Liver (tissue), 9 donors: ENCODE data around the gene PILRB. TPM values are rescaled to one million over a fixed set of nuclear protein-coding genes. Genes with fewer than 3 reads are reported as not detected.

ENCODE experiments used
- DNase-seq: peaks from one replicate; pipeline ENCODE4 v3.0.0-alpha.2; 2017; ENCODE audit warnings: low spot score
- H3K27ac ChIP-seq, 2 donors: one replicate each; pipeline ENCODE4 v1.7.0; 2013; ENCODE audit warnings: inconsistent platforms in 2 of 2, low read length in 2 of 2, control low read depth in 1 of 2, low read depth in 1 of 2, mild to moderate bottlenecking in 1 of 2
- H3K27me3 ChIP-seq, 4 donors: one replicate each; pipeline versions ENCODE4 v1.6.1 to v1.7.0; 2013; ENCODE audit warnings: low read length in 3 of 4, inconsistent platforms in 1 of 4, mild to moderate bottlenecking in 1 of 4, moderate library complexity in 1 of 4; ENCODE audit not compliant: control insufficient read depth in 4 of 4, insufficient read depth in 4 of 4
- H3K36me3 ChIP-seq, 4 donors: one replicate each; pipeline versions ENCODE4 v1.6.1 to v1.7.0; 2013; ENCODE audit warnings: low read length in 3 of 4, mild to moderate bottlenecking in 3 of 4, low read depth in 1 of 4, moderate library complexity in 1 of 4; ENCODE audit not compliant: control insufficient read depth in 4 of 4, insufficient read depth in 3 of 4
- H3K4me1 ChIP-seq, 4 donors: one replicate each; pipeline versions ENCODE4 v1.6.1 to v1.7.0; 2013; ENCODE audit warnings: low read length in 3 of 4, mild to moderate bottlenecking in 3 of 4, moderate library complexity in 1 of 4; ENCODE audit not compliant: control insufficient read depth in 4 of 4, insufficient read depth in 4 of 4
- H3K4me3 ChIP-seq, 3 donors: one replicate each; pipeline versions ENCODE4 v1.6.1 to v1.7.0; 2013; ENCODE audit warnings: low read length in 3 of 3, control low read depth in 1 of 3, low read depth in 1 of 3, mild to moderate bottlenecking in 1 of 3
- H3K9ac ChIP-seq, 2 donors: one replicate each; pipeline ENCODE4 v1.7.0; 2013; ENCODE audit warnings: low read length in 2 of 2, mild to moderate bottlenecking in 2 of 2, moderate library complexity in 2 of 2, control low read depth in 1 of 2, low read depth in 1 of 2
- H3K9me3 ChIP-seq, 4 donors: one replicate each; pipeline versions ENCODE4 v1.6.1 to v1.7.0; 2013; ENCODE audit warnings: low read length in 3 of 4; ENCODE audit not compliant: control insufficient read depth in 4 of 4
- ATF3 ChIP-seq: IDR thresholded peaks from 2 replicates; pipeline ENCODE4 v1.6.1; 2016; ENCODE audit warnings: antibody characterized with exemption
- CTCF ChIP-seq: fragments of 150-350 bp; IDR thresholded peaks from 2 replicates; pipeline ENCODE4 v1.5.1; 2017; ENCODE audit warnings: improper control_type of control experiment, low read depth, low read length; ENCODE audit not compliant: missing input control
- EGR1 ChIP-seq, 2 donors: IDR thresholded peaks; 2 replicates each; pipeline ENCODE4 v1.6.1; 2016 to 2018; ENCODE audit warnings: antibody characterized with exemption in 2 of 2, low read depth in 2 of 2
- FOXA1 ChIP-seq: IDR thresholded peaks from 2 replicates; pipeline ENCODE4 v1.6.1; 2016; ENCODE audit warnings: antibody characterized with exemption
- FOXA2 ChIP-seq: IDR thresholded peaks from 2 replicates; pipeline ENCODE4 v1.6.1; 2016; ENCODE audit warnings: antibody characterized with exemption
- GABPA ChIP-seq, 2 donors: IDR thresholded peaks in 1 of 2; conservative IDR thresholded peaks in 1 of 2; 2 replicates each; pipeline ENCODE4 v1.6.1; 2016; ENCODE audit warnings: antibody characterized with exemption in 2 of 2, mild to moderate bottlenecking in 1 of 2, moderate library complexity in 1 of 2
- HNF4A ChIP-seq, 2 donors: conservative IDR thresholded peaks; 2 replicates each; pipeline ENCODE4 v1.6.1; 2016; ENCODE audit warnings: antibody characterized with exemption in 2 of 2, mild to moderate bottlenecking in 2 of 2
- HNF4G ChIP-seq: IDR thresholded peaks from 2 replicates; pipeline ENCODE4 v1.6.1; 2016; ENCODE audit warnings: antibody characterized with exemption
- JUND ChIP-seq, 2 donors: IDR thresholded peaks; 2 replicates each; pipeline ENCODE4 v1.6.1; 2016; ENCODE audit warnings: antibody characterized with exemption in 2 of 2
- MAX ChIP-seq: IDR thresholded peaks from 2 replicates; pipeline ENCODE4 v1.6.1; 2016; ENCODE audit warnings: antibody characterized with exemption
- NR2F2 ChIP-seq: IDR thresholded peaks from 2 replicates; pipeline ENCODE4 v1.6.1; 2016; ENCODE audit warnings: antibody characterized with exemption
- RAD21 ChIP-seq, 2 donors: IDR thresholded peaks; 2 replicates each; pipeline ENCODE4 v1.6.1; 2016; ENCODE audit warnings: antibody characterized with exemption in 2 of 2, mild to moderate bottlenecking in 2 of 2
- REST ChIP-seq: IDR thresholded peaks from 2 replicates; pipeline ENCODE4 v1.6.1; 2016; ENCODE audit warnings: antibody characterized with exemption, mild to moderate bottlenecking
- RXRA ChIP-seq, 2 donors: IDR thresholded peaks; 2 replicates each; pipeline ENCODE4 v1.6.1; 2017 to 2018; ENCODE audit warnings: antibody characterized with exemption in 2 of 2, mild to moderate bottlenecking in 1 of 2
- SP1 ChIP-seq: IDR thresholded peaks from 2 replicates; pipeline ENCODE4 v1.6.1; 2018; ENCODE audit warnings: antibody characterized with exemption, mild to moderate bottlenecking
- TAF1 ChIP-seq: conservative IDR thresholded peaks from 2 replicates; pipeline ENCODE4 v1.6.1; 2016; ENCODE audit warnings: antibody characterized with exemption, mild to moderate bottlenecking
- YY1 ChIP-seq: IDR thresholded peaks from 2 replicates; pipeline ENCODE4 v1.6.1; 2016; ENCODE audit warnings: antibody characterized with exemption, mild to moderate bottlenecking
- ZBTB33 ChIP-seq: IDR thresholded peaks from 2 replicates; pipeline ENCODE4 v1.6.1; 2016; ENCODE audit warnings: antibody characterized with exemption
- WGBS: extraction: QIAGEN DNeasy Blood & Tissue Kit; methylation state at CpG from one replicate; pipeline ENCODE4 v1.1.7; 2013; 5-methylcytosine and 5-hydroxymethylcytosine counted together
- polyA plus RNA-seq, 2 donors: library from polyadenylated mRNA; stranded (reverse) in 1 of 2; unstranded in 1 of 2; fragments of 200-250 nt in 1 of 2; fragments of >200 nt in 1 of 2; fragmentation: Nextera tagmentation in 1 of 2; extraction: Ambion mirVana in 1 of 2; gene quantifications; one replicate each; pipeline versions ENCODE4 v1.2.1 to v1.2.3, GENCODE V29; 2013 to 2015
- total RNA-seq, 2 donors: library from RNA; depleted of rRNA; stranded (reverse); fragments of >200 nt; gene quantifications; one replicate each; pipeline ENCODE4 v1.2.3, GENCODE V29; 2014
- donor health status: healthy.
- donor health status: healthy.
- donor health status: healthy.
- donor health status: healthy.
- donor health status: healthy.

The PILRB gene
- total and polyA plus RNA-seq, 4 donors: 6.0 to 50.8 (median 14.3) TPM

GRCh38 chr7:100353685-100354330 is 4.1 kb upstream of the PILRB start (continued):
- TF ChIP-seq REST (no peak), FOXA1 (no peak), HNF4G (no peak), RXRA (IDR thresholded peaks at IDR 0.05) (no peak), SP1 (no peak)

- no peak overlapping the region for H3K9ac ChIP-seq
- DNase-seq: no peak
- H3K27ac ChIP-seq: no peak overlapping the region
- H3K9me3 ChIP-seq: no peaks in the 10 kb centered on the region
- TF ChIP-seq TAF1 (no peak), FOXA2 (no peak), ATF3 (no peak), MAX (no peak), HNF4A (conservative IDR thresholded peaks at IDR 0.05) (no peak), GABPA (IDR thresholded peaks at IDR 0.05 in 1 of 2, conservative IDR thresholded peaks at IDR 0.05 in 1 of 2) (no peak), YY1 (no peak), ZBTB33 (no peak), NR2F2 (no peak), REST (no peak), RAD21 (IDR thresholded peaks at IDR 0.05) (no peak), JUND (IDR thresholded peaks at IDR 0.05) (no peak), FOXA1 (no peak), EGR1 (IDR thresholded peaks at IDR 0.05; ENCODE audit: low read depth in 2 of 2) (no peak), CTCF (no peak), RXRA (IDR thresholded peaks at IDR 0.05) (no peak)
- WGBS: 92% methylated on average over 8 of the region's 8 CpGs
- H3K4me1 ChIP-seq: no peaks in the 10 kb centered on the region
- H3K27me3 ChIP-seq: no peaks in the 10 kb centered on the region
- H3K4me3 ChIP-seq: no peak overlapping the region
- H3K36me3 ChIP-seq: peaks cover 30 to 79% (median 44%) of the 10 kb centered on the region in 4 donors
Observed at GRCh38 chr7:100356416-100357068, 1.4 kb upstream of the PILRB start.
